C4-2B (cell line): ENCODE results near the gene ARHGEF1.

Experiments
- CTCF ChIP-seq: fragments of 450-650 bp; conservative IDR thresholded peaks from 2 replicates; pipeline ENCODE4 v1.5.1; 2017; ENCODE audit warnings: mild to moderate bottlenecking
- ZFX ChIP-seq: fragments of 450-650 bp; IDR thresholded peaks from 2 replicates; pipeline ENCODE4 v1.6.1; 2017

DNA sequence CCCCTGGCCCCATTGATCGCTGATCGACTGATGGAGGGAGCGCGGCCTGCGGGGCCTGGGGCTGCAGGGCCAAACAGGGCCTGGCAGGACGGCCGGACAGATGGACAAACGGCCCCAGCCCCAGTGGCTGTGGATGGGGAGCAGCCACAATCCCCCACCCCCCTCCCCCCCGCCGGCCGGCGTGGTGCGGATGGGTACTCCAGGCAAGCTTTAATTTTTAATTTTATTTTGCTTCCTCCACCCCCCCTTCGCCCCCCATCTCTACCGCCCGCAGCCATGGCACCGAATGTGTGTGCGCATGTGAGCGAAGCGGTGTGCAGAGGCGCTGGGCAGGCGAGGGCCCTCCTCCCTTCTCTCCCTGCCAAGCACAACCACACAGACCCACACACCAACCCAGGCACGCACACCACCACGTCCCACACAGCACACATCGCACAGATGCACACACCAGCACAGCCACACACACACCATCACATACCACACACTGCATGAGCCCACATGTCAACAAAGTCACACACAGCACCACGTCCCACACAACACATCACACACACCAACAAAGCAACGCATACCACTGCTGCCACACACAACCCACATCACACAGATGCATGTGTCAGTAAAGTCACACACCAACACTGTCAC, 32.9 kb downstream of the ARHGEF1 start:
- no peak for TF ChIP-seq CTCF
- no peak for TF ChIP-seq ZFX
